DMS153 (cell line): ENCODE data around the gene RASA3.
"Not testable (repeated sequence)": the region's sequence is repeated elsewhere in the genome, so short reads cannot be mapped to it uniquely, and the experiment has no call there.

Experiments used
- DNase-seq: peaks from one replicate; lab custom pipeline; 2025; lab: John Stamatoyannopoulos, UW

Gene RASA3

DNA sequence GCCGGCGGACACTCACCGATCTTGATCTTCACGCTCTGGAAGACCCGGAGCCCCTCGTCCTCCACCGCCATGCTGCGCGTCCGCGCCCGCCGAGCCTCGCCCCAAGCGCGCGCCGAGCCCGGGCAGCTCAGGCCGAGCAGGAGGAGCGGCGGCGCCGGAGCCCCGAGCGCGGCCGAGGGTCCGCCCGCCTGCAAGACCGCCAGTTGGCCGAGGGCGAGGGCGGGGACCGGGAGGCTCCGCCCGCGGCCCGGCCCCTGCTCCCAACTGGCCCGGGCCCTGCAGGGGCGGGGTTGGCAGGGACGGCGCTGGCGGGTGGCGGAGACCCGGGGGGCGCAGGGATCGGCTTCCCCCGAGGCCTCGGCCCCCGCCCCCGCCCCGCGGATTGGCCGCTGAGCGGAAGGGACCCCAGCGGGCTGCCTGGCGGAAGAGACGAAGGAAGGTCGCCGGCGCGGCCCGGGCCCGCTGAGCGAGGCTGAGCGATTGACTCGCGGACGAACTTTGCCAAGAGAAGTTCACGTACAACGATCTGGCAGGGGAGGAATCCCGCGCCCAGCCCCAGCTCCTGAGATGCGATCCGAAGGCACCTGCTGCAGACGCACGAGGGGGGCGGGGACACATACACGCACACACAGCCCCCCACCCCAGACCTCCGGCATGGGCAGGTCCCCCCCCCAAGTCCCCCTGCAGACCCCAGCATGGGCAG, at the start of gene RASA3:
Gene RASA3, minus strand, starts transcription at position 205 of the 703 bp plus-strand sequence. Its CDS starts 134 bp downstream, at position 71.
- DNase-seq: no peak

DNA sequence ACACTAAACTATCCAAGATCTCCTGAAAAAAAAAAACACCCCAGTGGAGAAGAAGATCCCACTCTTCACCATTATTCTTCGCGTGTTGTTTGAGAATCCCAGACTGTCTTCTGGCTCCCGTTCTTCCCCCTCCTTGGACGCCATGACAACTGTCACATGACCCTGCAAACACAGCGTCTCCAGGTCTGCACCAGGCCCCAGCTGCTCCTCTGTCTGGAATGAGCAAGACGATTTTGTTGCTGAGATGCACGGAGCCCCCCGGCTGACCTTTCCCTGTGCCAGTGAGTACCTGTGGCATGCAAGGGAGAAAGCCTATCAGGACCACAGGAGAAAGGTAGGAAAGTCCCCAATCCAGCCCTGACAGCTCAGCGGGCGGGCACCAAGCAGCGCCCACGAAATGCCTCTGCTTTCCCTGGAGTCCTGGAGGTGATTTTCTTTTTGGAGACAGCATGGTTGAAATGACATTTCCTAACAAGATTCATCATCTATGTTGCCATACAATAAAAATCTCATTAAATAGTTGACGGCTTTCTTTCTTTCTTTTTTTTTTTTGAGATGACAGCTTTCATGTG, 46.8 kb upstream of the RASA3 start, which contains the start of gene CFAP97D2:
Gene CFAP97D2, plus strand, starts transcription at position 171 of the 572 bp plus-strand sequence. Its CDS starts 74 bp downstream, at position 245.
- DNase-seq: no peak

DNA sequence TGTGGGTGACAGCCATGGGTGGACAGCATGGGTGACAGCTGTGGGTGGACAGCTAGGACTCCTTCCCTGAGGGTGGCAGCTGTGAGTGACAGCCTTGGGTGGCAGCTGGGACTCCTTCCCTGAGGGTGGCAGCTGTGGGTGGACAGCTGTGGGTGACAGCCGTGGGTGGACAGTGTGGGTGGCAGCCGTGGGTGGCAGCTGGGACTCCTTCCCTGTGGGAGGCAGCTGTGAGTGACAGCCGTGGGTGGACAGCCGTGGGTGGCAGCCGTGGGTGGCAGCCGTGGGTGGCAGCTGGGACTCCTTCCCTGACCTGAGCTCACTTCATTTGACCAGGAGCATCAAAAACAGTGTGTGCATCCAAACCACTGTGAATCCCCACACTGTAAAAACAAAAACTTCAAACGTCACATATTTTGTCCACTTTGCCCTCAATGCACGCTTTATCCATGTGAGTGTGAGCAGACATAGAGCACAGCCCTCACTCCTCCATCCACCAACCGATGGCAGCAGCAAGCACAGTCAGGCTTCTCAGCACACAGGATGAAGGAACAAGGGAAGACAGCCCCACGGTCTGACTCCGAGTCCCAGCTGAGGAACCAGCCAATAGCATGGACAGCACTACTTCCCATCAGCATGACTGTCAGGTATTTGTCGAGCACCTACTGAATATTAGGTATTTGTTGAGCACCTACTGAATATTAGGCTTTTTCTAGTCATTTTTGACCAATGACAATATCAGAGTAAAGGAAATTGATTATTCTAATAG, 45.0 kb upstream of the RASA3 start:
- DNase-seq: no peak

DNA sequence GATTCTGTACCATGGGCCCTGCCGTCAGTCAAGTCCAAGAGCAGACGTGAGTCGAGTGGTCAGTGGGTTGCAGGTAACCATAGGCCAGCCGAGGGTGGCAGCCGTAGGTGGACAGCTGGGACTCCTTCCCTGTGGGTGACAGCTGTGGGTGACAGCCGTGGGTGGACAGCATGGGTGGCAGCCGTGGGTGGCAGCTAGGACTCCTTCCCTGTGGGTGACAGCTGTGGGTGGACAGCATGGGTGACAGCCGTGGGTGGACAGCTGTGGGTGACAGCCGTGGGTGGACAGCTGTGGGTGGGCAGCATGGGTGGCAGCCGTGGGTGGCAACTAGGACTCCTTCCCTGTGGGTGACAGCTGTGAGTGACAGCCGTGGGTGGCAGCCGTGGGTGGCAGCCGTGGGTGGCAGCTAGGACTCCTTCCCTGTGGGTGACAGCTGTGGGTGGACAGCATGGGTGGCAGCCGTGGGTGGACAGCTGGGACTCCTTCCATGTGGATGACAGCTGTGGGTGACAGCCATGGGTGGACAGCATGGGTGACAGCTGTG, 44.0 kb upstream of the RASA3 start:
- not testable (repeated sequence) for DNase-seq

DNA sequence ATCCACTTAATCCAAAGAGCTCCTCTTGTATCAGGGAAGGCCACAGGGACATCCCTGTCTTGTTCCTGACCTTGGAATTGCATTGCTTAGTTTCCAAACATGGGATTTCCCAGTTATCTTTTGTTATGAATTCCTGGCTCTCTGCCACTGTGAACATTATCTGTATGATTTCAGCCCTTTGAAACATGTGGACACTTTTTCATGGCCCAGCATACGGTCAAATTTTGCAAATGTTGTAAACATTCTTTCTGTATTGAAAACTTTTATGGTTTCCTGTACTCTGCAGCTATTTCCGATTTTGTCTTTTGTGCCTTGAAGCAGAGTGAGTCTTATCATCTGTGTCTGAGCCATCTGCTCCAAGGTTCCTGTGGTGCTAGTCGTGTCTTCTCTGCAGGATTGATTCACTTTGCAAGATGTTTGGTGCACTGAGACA, 42.1 kb upstream of the RASA3 start:
- DNase-seq: no peak

- DNase-seq: no peak
Measured at GRCh38 chr13:114173745-114174144, 41.3 kb upstream of the RASA3 start.

DNA sequence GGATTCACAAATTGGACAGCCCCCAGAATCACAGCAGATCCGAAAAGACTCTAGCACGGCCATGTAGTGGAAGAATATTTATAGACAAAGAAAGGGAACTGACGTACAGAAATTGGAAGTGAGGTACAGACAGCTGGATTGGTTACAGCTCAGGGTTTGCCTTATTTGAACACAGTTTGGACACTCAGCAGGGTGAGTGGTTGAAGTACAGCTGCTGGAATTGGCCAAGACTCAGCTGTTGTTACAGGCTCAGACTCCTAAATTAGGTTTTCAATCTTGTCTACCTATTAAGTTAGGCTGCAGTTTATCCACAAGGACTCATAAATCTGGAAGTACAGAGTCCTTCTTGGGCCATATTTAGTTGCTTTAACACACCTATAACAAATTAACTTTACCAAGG, 40.8 kb upstream of the RASA3 start:
- no peak for DNase-seq

DNA sequence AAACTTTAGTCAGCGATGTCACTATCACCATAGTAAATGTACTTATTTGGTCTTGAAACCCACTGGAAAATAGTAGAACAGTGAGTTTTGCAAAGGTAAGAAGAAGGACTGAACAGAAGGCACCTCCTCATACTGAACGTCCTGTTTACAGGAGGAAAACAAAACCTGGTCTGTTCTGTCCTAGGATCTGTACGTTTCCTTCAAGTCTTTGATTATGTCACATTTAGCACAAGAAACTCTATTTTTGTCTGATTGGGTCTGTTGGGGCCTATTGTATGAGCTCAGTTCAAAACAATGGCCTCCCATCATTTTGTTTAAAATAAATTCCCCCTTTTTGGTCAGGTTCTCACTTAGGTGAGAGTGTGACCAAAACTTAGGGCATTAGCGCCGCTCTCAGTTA, 35.5 kb upstream of the RASA3 start:
- no peak for DNase-seq

DNA sequence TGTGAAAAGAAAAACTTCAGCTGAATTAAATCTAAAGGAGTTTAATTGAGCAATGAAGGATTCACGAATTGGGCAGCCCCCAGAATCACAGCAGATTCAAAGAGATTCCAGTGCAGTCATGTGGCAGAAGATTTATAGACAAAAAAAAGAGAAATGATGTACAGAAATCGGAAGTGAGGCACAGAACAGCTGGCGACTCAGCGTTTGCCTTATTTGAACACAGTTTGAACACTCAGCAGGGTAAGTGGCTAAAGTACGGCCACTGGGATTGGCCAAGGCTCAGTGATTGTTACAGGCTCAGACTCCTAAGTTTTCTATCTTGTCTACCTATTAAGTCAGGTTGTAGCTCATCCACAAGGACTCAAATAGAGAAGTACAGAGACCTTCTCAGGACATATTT, 35.0 kb upstream of the RASA3 start:
- no peak for DNase-seq

DNA sequence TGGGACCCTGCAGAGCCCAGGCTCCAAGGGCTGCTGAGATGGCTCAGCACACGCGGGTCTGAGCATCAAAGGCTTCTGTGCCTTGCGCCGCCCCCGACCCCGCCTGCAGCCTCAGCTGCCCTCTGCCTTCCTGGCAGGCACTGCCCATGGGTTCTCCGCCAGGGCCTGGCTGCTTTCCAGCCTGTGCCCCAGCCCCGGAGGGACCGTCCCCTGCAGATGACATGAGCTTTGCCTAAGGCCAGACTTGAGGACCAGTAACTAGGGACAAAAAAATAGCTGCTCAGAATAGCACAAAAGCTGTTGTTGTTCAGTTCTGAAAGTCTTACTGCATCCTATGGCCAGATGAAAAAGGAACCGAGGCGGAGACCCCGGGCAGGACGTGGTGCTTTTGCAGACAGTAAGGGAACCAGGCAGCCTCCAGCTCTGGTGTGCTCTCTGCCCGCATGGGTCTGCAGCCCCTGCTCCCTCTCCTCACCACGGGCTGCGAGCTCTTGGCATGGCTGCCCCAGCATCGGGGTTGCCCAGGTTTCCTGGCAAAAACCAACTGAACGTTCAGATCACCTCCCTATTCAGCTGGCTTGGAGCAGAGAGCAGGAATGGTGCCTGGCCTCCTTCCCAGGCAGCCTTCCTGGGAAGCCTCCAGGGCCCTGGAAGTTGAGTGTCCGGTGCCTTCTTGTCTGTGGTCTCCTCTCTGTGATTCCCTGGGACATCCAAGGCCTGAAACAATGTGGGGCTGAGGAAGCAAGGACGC, 34.1 kb upstream of the RASA3 start:
- no peak for DNase-seq

DNA sequence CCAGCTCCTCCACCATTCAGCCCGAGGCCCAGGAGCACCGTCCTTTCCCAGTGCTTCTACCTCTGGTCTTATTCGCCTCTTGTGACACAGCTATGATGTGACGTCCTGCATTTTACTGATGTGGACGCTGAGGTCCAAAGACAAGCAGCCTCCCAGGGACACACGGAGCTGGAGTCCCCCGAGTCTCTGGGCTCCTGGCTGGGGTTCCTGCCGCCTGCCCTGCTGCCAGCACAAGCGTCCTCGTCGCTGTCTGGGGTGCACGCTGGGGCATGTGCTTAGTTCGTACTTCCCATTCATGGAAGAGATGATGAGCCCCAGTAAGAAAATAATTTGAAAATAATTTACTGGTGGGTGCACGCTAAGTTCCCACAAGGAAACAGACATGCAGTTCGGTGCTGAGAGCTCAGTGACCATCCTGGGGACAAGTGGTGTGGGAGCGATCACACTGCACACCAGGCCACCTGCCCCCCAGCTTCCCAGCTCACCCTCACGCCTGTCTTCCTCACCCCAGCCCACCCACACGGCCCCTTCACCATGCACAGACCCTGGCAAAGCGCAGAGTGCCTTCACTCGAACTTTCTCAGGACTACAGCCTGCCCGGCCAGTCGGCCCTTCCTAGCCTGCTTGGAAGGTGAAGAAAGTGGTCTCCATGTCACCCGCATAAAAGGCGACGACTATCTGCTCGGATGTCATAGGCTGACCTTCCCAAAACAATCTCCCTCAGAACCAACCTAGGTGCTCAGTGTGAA, 32.4 kb upstream of the RASA3 start:
- no peak for DNase-seq

DNA sequence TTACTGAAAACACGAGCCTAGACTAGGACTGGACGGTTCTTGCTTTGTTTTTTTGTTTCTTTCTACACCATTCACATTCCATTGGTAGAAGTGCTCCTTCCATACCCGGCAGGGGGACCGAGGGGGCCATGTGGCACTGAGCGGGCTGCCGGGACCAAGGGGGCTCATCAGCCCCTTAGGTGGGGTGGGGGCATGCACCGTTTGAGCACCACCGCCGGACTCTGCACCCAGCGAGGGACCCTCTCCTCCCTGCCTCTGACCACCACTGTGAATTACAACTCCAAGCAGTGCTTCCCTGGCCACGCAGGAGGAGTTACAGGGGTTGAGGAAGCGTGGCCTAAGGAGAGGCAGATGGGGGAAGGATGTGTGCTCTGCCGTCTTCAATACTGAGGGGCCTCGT, 31.6 kb upstream of the RASA3 start:
- DNase-seq: no peak

- DNase-seq: no peak
Measured at GRCh38 chr13:114162533-114162922, 30.1 kb upstream of the RASA3 start.

DNA sequence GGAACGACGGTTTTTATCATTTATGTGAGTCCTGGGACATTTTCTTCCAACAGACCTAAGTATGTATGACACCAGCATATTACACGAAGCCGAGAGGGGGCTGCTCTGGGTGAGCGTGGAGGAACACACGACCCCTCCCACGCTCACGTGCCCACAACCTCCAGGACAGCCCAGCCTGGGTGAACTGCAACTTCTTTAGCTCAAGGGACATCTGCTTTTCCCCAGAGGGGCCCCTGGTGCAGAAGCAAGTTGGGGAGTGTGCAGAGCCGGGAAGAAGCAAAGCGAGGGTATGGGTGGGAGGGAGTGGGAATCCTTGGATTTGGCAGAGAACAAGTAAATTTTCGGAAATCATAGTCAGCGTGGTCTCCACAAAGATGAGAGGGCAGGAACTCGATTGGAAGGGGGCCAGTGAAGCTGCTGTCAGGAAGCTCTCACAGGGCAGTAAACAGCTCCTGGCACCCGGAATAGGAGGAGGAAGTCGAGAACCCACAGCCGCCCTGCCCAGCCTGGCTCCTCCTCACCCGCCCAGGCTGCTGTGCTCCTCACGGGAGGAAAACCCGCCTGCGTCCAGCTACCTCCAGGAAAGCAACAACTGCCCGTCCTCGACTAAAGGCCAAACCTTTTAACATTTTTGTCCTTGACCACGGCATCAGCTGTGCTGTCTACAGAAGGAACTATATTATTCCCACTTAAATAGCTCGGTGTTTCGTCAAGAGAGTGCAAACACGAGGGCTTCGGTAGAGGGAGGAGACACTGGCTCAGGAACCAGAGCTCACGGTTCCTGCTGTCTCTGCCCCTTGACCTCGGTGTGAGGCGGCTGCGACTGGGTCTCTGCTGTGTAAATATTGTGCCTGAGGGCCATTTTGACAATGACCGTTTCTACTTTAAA, 29.5 kb upstream of the RASA3 start:
- DNase-seq: peak; percentile 40

- no peak for DNase-seq
Measured at GRCh38 chr13:114161028-114161556, 28.7 kb upstream of the RASA3 start.

GRCh38 chr13:114158869-114159666, 26.6 kb upstream of the RASA3 start:
- DNase-seq: not testable (repeated sequence)

DNA sequence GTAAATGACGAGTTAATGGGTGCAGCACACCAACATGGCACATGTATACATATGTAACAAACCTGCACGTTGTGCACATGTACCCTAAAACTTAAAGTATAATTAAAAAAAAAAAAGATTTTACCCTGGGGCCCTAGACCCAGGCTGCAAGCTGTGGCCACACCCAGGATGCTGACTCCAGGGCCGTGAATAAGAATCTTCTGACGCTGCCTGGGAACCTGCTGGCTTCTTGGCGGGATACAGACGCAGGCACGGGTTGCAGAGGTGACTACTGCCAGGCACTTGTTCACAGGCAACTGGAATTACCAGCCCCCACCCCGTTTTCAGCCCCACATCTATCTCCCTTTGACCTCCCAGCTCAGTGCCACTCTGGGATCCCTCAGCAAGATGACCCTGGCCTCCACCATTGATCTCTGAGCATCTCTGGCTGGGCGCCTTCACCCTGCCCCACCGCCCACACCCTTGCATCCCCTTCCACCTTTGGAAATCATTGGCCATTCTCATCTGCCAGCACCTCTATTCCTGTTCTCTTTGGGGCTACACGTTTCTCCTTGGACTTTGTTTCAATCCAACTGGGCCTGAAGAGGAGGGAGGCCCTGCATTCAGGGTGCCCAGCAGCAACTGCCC, 25.6 kb upstream of the RASA3 start:
- no peak for DNase-seq
